Endothelial cell of umbilical vein (primary cell): ENCODE data around the gene SUPT3H. TPM values are rescaled to one million over a fixed set of nuclear protein-coding genes. Genes with fewer than 3 reads are reported as not detected.
"Not testable (repeated sequence)": the region's sequence is repeated elsewhere in the genome, so short reads cannot be mapped to it uniquely, and the experiment has no call there.

ENCODE experiments used
- BruUV-seq: library from RNA; stranded (reverse); fragments of 400-500 nt; replicated peaks from 2 replicates; lab custom pipeline; 2021; lab: Mats Ljungman, UMichigan
- CTCF ChIA-PET: fragments of 300-600, 350-600 bp; sonication (Branson Sonifier 250); formaldehyde crosslinking; loops from one replicate; lab custom pipeline; 2021; ENCODE audit warnings: antibody characterized with exemption, inconsistent platforms; lab: Charles Lee
- POLR2A ChIA-PET: fragments of 300-600, 350-600 bp; sonication (Branson Sonifier 250); formaldehyde crosslinking; loops from one replicate; lab custom pipeline; 2021; ENCODE audit warnings: antibody characterized with exemption, inconsistent platforms; lab: Charles Lee
- DNase-seq: peaks from one replicate; pipeline ENCODE4 v3.0.0-alpha.2; 2011; ENCODE audit warnings: low read depth, low spot score
- FAIRE-seq: peaks from 2 replicates; lab custom pipeline; 2011; peaks lifted over from hg19 to GRCh38; lab: Jason Lieb, UNC
- H2AFZ ChIP-seq: 2 replicates; pipeline ENCODE4 v1.6.0; 2012; ENCODE audit warnings: low read depth, low read length, control low read depth, inconsistent platforms
- H3K27ac ChIP-seq: 2 replicates; pipeline ENCODE4 v1.5.1; 2011; ENCODE audit warnings: low read depth, mild to moderate bottlenecking, control low read depth, low read length, moderate library complexity; ENCODE audit not compliant: insufficient read depth
- H3K27me3 ChIP-seq, 2 experiments: 2 replicates each; pipeline versions ENCODE4 v1.6.0 to v1.6.1; 2011; ENCODE audit warnings: low read length in 2 of 2, mixed read lengths in 1 of 2; ENCODE audit not compliant: control insufficient read depth in 2 of 2, insufficient read depth in 2 of 2
- H3K36me3 ChIP-seq, 2 experiments: 2 replicates in 1 of 2; 3 replicates in 1 of 2; pipeline ENCODE4 v1.5.1; 2011; ENCODE audit warnings: low read length in 2 of 2, mild to moderate bottlenecking in 1 of 2, moderate library complexity in 1 of 2; ENCODE audit not compliant: control insufficient read depth in 2 of 2, insufficient read depth in 2 of 2; ENCODE audit errors: extremely low read depth in 1 of 2
- H3K4me1 ChIP-seq: 3 replicates; pipeline ENCODE4 v1.5.1; 2011; ENCODE audit warnings: mild to moderate bottlenecking, low read length; ENCODE audit not compliant: control insufficient read depth, insufficient read depth; ENCODE audit errors: extremely low read depth
- H3K4me2 ChIP-seq: 2 replicates; pipeline ENCODE4 v1.6.1; 2011; ENCODE audit warnings: low read length, control low read depth, mixed read lengths; ENCODE audit not compliant: insufficient read depth
- H3K4me3 ChIP-seq, 3 experiments: fragments of 200-600 bp in 1 of 3; sonication (generic), shearing (Covaris generic) in 1 of 3; replicated peaks in 1 of 3; 2 replicates each; pipeline ENCODE4 v1.5.1; 2011 to 2016; ENCODE audit warnings: control low read depth in 3 of 3, low read length in 3 of 3, mild to moderate bottlenecking in 2 of 3, inconsistent platforms in 1 of 3, low read depth in 1 of 3, moderate library complexity in 1 of 3; ENCODE audit not compliant: insufficient read depth in 1 of 3
- H3K79me2 ChIP-seq: 2 replicates; pipeline ENCODE4 v1.6.0; 2012; ENCODE audit warnings: low read length, inconsistent platforms; ENCODE audit not compliant: control insufficient read depth, insufficient read depth
- H3K9ac ChIP-seq: replicated peaks from 2 replicates; pipeline ENCODE3; 2011; ENCODE audit warnings: low read length, control low read depth; ENCODE audit not compliant: insufficient read depth; ENCODE audit errors: extremely low read depth
- H3K9me1 ChIP-seq: replicated peaks from 3 replicates; pipeline ENCODE4 v1.6.0; 2011; ENCODE audit warnings: mild to moderate bottlenecking, low read length; ENCODE audit not compliant: control insufficient read depth, insufficient read depth; ENCODE audit errors: extremely low read depth
- H3K9me3 ChIP-seq: replicated peaks from 2 replicates; pipeline ENCODE4 v1.5.1; 2012; ENCODE audit warnings: low read length, inconsistent platforms; ENCODE audit not compliant: control insufficient read depth, insufficient read depth
- H4K20me1 ChIP-seq: replicated peaks from 2 replicates; pipeline ENCODE3; 2011; ENCODE audit warnings: mild to moderate bottlenecking, low read length; ENCODE audit not compliant: control insufficient read depth, insufficient read depth; ENCODE audit errors: extremely low read depth
- FOS ChIP-seq: IDR thresholded peaks from 2 replicates; pipeline ENCODE4 v1.6.1; 2011; ENCODE audit warnings: mild to moderate bottlenecking, low read length, moderate library complexity, borderline replicate concordance; ENCODE audit not compliant: insufficient read depth
- GATA2 ChIP-seq: IDR thresholded peaks from 2 replicates; pipeline ENCODE4 v1.7.0; 2011; ENCODE audit warnings: low read depth, mild to moderate bottlenecking, moderate library complexity, mixed read lengths, low read length; ENCODE audit not compliant: insufficient read length, insufficient read depth
- MYC ChIP-seq: IDR thresholded peaks from one replicate; pipeline ENCODE4 v1.6.1; 2011; ENCODE audit warnings: mild to moderate bottlenecking, low read depth, low read length
- POLR2AphosphoS5 ChIP-seq: IDR thresholded peaks from 2 replicates; pipeline ENCODE4 v1.6.1; 2012; ENCODE audit warnings: low read depth, mild to moderate bottlenecking, control low read depth, low read length, moderate library complexity; ENCODE audit not compliant: insufficient read depth
- dilution Hi-C: fragments of 300-500 bp; cut with MboI; formaldehyde crosslinking; loops from one replicate; pipeline ENCODE4 v1.15.0; 2019; ENCODE audit warnings: low sequenced_read_pairs; ENCODE audit not compliant: extremely low pct_ligation_motif_present
- intact Hi-C: fragments of 100-400 bp; cut with micrococcal nuclease; formaldehyde crosslinking; loops from one replicate; pipeline ENCODE4 v1.10.0; 2022
- polyA plus RNA-seq, 4 experiments: library from polyadenylated mRNA; depleted of rRNA in 3 of 4; stranded (reverse) in 3 of 4; unstranded in 1 of 4; fragments of >200 nt; gene quantifications; 2 replicates each; pipeline versions ENCODE4 v1.2.1 to v1.2.3, GENCODE V29; 2011 to 2012; ENCODE audit warnings: missing spikeins in 1 of 4
- total RNA-seq: library from RNA; stranded (reverse); gene quantifications from 2 replicates; pipeline ENCODE4 v1.2.3, GENCODE V29; 2021
- TF ChIP-seq, protein P1 (sequence below), 2 donors: IDR thresholded peaks; 1 replicate in 1 of 2; 2 replicates in 1 of 2; pipeline ENCODE4 v1.5.1; 2011; ENCODE audit warnings: low read length in 2 of 2, mild to moderate bottlenecking in 2 of 2, moderate library complexity in 2 of 2, control low read depth in 1 of 2, inconsistent platforms in 1 of 2, low read depth in 1 of 2; ENCODE audit not compliant: insufficient read depth in 1 of 2; ENCODE audit errors: extremely low read depth in 1 of 2

Gene SUPT3H
- total and polyA plus RNA-seq, 2 donors (not counting 3 experiments of a cell fraction or from before 2014, with no cell fraction given): 8.3 to 9.8 TPM

DNA sequence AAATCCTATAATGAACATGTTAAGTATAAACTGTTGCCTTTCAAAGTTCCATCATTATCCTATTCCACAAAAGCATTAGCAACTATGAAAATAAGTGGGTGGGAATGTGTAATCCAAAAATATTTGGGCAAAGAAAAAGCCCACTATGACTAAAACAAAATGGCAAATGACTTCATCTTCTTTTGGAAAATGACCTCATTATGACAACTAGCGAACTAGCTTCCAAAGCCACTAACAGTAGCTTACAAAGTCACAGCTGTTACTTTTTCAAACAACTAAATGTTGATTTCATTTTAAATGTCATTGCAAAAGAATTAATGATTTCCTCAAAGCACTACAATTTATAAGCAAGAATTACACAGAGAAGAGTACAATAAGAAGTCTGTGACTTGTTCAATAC lies 99.4 kb downstream of the SUPT3H start:
- H3K9ac ChIP-seq: no peak overlapping the region
- CTCF ChIA-PET: no interaction called here
- no peaks in the 10 kb centered on the region for H3K9me3 ChIP-seq
- no TSS peak for BruUV-seq
- no peak for FAIRE-seq
- no peak overlapping the region for H3K27ac ChIP-seq
- no peaks in the 10 kb centered on the region for H4K20me1 ChIP-seq
- no peak overlapping the region for H2AFZ ChIP-seq
- H3K9me1 ChIP-seq: no peaks in the 10 kb centered on the region
- intact Hi-C loops (no loop called here), dilution Hi-C loops (no loop called here)
- H3K4me2 ChIP-seq: no peak overlapping the region
- POLR2A ChIA-PET: no interaction called here
- H3K4me3 ChIP-seq: no peak overlapping the region
- no peak for DNase-seq
- TF ChIP-seq MYC (no peak), POLR2AphosphoS5 (no peak), FOS (no peak), GATA2 (no peak)
- TF ChIP-seq, protein P1, sequence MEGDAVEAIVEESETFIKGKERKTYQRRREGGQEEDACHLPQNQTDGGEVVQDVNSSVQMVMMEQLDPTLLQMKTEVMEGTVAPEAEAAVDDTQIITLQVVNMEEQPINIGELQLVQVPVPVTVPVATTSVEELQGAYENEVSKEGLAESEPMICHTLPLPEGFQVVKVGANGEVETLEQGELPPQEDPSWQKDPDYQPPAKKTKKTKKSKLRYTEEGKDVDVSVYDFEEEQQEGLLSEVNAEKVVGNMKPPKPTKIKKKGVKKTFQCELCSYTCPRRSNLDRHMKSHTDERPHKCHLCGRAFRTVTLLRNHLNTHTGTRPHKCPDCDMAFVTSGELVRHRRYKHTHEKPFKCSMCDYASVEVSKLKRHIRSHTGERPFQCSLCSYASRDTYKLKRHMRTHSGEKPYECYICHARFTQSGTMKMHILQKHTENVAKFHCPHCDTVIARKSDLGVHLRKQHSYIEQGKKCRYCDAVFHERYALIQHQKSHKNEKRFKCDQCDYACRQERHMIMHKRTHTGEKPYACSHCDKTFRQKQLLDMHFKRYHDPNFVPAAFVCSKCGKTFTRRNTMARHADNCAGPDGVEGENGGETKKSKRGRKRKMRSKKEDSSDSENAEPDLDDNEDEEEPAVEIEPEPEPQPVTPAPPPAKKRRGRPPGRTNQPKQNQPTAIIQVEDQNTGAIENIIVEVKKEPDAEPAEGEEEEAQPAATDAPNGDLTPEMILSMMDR (IDR thresholded peaks at IDR 0.05; ENCODE audit: extremely low read depth in 1 of 2, insufficient read depth in 1 of 2, low read depth in 1 of 2, low read length in 2 of 2): no peak
- no peaks in the 10 kb centered on the region for H3K36me3 ChIP-seq
- H3K27me3 ChIP-seq: no peaks in the 10 kb centered on the region
- H3K4me1 ChIP-seq: no peaks in the 10 kb centered on the region
- H3K79me2 ChIP-seq: no peaks in the 10 kb centered on the region

DNA sequence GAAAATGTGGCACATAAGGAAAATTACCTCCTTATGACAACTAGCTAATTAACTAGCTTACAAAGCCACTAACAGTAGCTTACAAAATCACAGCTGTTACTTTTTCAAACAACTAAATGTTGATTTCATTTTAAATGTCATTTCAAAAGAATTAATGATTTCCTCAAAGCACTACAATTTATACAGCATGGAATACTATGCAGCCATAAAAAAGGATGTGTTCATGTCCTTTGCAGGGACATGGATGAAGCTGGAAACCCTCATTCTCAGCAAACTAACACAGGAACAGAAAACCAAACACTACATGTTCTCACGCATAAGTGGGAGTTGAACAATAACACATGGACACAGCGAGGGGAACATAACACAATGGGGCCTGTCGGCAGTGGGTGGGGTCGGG lies 100.0 kb downstream of the SUPT3H start:
- CTCF ChIA-PET, H3K4me2 ChIP-seq, dilution Hi-C loops, BruUV-seq, FAIRE-seq, DNase-seq, H3K27ac ChIP-seq, intact Hi-C loops, H3K36me3 ChIP-seq, H3K9ac ChIP-seq, POLR2A ChIA-PET, H2AFZ ChIP-seq, H3K27me3 ChIP-seq, H3K9me3 ChIP-seq, H3K79me2 ChIP-seq, H3K4me1 ChIP-seq, H3K9me1 ChIP-seq, H4K20me1 ChIP-seq, H3K4me3 ChIP-seq: not testable (repeated sequence)
